GM21825 (cell line): ENCODE data around the gene EARS2.
"Not testable (repeated sequence)": the region's sequence is repeated elsewhere in the genome, so short reads cannot be mapped to it uniquely, and the experiment has no call there.

Experiments used
- ATAC-seq: cut with Tn5 transposase; IDR thresholded peaks from one replicate; pipeline ENCODE4 v1.9.1; 2021; ENCODE audit warnings: mild to moderate bottlenecking, moderate library complexity; ENCODE audit not compliant: unreplicated experiment

Gene EARS2

DNA sequence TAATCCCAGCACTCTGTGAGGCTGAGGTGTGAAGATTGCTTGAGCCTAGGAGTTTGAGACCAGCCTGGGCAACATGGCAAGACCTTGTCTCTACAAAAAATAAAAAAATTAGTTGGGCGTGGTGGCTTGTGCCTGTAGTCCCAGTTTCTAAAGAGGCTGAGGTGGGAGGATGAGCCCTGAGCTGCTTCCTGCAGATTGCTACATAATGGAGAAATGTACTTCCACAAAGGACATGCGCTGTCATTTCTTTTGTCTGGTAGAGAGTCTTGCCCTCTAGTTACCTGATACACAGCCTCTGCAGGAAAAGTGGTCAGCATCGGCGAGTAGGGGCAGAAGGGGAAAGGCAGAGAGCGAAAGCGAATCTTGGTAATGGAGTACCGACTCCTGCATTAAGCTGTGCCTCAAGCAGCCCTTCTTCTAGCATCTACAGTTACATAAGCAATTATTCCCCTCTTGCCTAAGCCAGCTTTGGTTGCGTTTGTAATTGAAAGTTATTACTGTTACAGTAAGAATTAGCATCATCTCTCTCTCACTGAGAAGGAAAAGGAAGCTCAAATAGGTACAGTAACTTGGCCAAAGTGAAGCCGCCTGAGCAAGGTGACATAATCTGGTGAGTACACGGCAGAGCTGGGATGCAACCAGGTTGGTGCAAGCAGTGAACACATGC, 28.4 kb downstream of the EARS2 start:
- no peak for ATAC-seq

DNA sequence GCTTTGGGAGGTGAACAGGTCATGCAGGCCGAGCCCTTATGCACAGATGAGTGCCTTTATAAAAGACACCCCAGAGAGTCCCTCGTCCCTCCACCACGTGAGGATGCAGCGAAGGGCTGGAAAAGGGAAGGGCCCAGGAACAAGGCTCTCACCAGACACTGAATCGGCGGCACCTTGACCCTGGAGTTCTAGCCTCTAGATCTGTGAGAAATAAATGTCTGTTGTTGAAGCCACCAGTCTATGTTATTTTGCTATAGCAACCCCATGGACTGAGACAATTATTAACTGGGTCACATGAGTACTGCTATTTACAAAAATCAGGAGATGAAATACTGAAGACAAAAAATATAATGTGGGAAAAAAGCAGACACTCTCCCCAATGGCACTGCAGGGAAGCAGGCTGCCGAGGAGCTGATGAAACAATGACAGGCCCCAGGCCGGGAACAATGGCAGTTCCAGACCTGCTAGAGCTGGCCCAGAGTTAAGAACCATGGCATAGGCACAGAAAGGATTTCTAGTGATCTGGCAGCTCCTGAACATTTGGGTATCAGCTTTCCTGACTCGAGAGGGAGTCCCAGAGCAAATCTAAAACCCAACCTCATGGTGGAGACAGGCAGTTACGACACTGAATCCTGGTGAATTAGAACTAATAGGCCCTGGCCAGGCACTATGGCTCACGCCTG, 29.0 kb downstream of the EARS2 start:
- ATAC-seq: no peak

DNA sequence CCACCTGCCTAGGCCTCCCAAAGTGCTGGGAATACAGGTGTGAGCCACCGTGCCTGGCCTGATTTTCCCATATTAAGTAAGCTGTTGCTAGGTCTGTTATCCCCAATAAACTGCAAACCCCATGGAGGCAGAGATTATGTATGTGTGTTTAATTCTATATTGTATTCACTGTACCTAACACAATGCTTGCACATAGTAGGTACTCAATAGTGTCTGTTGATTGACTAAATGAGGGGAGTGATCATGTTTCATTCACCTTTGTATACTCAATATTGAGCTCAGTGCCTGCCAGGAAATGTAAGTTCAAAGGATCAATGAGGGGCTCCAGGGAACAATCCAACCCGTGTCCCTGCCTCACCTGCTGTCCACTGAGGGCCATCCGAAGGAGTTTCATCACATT, 32.3 kb downstream of the EARS2 start:
- no peak for ATAC-seq

DNA sequence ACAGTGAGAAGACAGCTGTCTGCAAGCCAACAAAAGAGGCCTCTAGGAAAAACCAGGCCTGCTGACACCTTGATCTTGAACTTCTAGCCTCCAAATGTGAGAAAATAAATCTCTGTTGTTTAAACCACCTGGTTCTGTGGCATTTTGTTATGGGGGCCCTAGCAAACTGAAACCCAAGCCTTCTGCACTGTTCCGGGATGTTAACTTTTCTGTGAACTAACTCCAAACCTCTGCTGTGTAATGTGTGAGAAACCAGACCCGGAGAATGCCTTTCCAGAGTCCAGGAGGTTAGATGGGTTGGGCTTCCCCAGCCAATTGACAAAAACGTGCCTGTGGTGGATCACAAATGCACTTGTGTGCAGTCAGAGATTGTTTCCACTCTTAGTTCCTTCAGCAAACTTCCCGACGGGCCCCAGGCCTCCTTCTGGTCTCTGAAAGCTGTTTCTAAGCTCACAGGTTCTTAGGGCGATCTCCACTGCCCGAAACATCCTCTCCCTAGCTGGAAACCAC, 33.2 kb downstream of the EARS2 start:
- ATAC-seq: no peak

DNA sequence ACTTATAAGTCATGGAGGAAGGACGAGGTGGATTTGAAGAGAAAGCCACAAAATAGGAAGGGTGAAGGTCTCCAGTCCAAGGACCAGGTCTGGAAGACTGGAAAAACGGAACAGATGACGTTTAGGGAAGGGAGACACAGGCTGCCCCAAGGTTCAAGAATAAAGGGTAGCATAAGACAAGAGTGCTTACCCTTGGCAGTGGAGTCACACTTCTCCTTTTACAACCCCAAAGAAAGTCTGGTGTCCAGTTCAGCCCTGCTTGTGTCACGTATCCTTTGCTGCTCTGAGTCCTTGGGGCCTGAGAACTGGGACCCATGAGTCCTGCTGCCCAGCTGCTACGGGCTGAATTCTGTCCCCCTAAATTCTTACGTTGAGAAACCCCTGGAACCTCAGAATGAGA, 33.8 kb downstream of the EARS2 start:
- ATAC-seq: no peak

DNA sequence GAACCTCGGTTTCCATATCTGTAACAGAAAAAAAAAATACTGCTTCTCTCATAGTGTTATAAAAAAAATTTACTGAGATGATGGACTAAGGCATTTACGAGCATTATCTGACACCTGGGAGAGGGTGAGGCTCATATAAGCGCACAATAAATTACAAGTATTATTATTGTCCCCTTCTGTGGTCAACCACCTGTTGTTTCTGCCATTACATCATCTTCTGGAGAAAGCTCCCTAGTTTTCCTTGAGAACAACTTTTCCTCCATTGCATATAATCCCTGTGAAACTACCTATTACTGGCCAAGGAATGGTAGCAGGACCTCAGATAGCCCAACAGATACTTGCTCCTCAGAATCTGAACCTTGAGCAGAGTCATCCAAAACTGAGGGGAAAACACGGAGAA, 35.2 kb downstream of the EARS2 start:
- ATAC-seq: no peak

DNA sequence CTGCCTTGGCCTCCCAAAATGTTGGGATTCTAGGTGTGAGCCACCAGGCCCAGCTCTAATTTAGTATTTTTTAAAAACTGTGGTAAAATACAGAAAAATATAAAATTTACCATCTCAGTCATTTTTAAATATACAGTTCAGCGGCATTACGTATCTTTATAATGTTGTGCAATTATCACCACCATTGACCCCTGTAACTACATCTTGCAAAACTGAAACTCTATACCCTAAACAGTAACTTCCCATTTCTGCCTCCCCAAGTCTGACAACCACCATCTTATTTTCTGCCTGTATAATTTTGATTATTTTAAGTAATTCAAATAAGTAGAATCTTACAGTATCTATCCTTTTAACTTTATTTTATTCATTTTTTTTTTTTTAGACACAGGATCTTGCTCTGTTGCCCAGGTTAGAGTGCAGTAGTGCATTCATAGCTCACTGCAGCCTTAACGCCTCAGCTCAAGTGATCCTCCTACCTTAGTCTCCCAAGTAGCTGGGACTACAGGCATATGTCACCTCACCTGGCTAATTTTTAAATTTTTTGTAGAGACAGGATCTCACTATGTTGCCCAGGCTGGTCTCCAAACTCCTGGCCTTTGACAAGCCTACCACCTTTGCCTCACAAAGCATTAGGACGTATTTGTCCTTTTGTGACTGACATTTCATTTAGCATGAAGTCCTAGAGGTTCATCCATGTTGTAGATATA, 36.0 kb downstream of the EARS2 start:
- ATAC-seq: no peak

DNA sequence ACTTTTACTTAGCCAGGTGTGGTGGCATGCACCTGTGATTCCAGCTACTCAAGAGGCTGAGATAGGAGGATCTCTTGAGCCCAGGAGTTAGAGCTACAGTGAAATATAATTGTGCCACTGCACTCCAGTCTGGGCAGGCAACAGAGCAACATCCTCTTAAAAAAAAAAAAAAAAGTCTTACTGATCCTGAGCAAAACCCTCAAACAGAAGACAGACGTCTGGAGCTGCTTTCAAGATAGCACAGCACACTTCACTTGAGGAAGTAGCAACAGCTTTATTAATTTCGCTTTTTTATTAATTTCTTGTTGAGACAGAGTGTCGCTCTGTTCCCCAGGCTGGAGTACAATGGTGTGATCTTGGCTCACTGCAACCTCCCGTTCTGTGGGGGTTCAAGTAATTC, 36.6 kb downstream of the EARS2 start:
- ATAC-seq: no peak

DNA sequence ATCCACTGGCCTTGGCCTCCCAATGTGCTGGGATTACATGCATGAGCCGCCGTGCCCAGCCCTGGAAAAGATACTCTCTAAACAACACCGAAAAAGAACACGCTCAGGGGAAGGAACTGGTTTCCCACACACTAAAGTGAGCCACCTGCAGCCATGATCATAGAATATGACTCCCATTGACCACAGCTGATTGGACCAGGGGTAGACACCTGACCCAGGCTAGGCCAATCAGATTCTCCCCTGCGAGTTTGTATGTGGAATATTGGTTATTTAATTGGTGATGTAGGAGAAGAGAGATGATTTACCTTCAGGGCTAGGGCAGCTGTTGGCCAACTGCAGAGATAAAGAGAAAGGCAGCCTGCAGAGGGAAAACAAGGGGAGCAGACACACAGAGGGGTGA, 37.9 kb downstream of the EARS2 start:
- ATAC-seq: no peak

DNA sequence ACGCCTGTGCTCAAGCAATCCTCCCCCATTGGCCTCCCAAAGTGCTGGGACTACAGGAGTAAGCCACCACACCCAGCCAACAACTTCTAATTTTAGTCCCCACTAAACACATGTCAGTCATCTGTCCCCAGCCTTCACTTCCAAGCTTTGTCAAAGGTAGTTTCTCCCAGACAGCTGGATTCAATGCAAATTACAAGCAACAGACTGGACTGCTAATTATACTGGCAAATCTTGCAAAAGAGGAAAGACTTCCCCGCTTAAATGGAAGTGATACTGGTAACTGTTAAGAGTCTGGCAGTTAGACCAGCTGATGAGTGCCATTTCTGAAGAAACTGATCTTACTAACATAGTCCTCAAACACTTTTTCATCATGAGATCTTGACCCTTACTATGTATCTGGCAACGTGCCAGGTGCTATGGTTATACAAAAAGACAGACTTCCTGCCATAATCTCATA, 38.7 kb downstream of the EARS2 start:
- peak; percentile 46 for ATAC-seq

GRCh38 chr16:23516366-23517137, 40.6 kb downstream of the EARS2 start:
- ATAC-seq: no peak

- ATAC-seq: no peak
Measured at GRCh38 chr16:23515881-23516280, 41.3 kb downstream of the EARS2 start.

DNA sequence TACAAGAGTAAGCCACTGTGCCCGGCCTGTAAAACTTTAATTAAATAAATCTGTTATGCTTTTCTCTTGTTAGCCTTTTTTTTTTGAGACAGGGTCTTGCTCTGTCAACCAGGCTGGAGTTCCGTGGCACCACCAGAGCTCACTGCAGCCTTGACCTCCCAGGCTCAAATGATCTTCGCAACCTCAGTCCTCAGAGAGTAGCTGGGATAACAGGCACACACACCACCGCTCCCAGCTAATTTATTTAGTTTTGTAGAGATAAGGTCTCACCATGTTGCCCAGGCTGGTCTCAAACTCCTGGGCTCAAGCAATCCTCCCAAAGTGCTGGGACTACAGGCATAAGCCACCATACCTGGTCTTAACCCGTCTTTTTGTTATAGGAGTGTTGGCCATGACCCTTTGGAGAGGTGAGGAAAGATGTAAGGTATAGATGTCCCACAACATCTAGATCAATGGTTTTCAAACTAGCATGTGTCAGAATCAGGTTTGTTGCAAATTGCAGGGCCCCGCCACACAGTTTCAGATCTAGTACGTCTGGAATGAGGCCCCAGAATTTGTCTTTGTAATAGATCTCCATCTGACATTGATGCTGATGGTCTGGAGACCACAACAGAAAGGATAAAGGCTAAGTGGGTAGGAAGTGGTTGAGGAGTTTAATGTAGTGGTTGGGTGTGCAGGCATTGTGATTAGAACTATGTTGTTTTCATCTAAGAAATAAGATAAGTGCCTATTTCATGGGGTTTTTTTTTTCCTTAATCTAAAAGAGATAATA, 42.6 kb downstream of the EARS2 start:
- ATAC-seq: no peak

DNA sequence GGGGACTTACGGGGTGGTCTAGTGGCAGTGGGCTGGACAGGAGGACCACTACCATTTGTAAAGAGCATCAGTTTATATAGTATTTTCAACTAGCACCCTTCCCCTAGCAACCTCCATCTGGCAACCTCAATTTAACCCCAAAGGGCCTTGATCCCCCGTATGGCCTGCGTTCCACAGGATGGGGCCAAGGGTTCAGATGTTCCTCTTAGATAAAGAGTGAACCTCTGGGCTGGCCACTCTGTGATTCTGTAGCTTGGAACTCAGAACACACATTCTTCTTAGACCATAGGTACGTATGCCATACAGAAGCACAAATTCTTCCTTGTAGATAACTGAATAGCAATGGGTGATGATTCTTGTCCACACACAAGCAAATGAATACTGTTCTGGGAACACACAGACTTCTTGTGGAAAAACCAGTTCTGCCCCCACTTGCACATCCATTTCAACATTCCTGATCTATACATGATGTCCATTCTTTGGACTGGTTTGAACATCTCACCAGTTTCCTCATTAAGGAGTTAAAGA, 44.9 kb downstream of the EARS2 start:
- ATAC-seq: no peak

GRCh38 chr16:23511731-23512130, 45.4 kb downstream of the EARS2 start:
- ATAC-seq: no peak

DNA sequence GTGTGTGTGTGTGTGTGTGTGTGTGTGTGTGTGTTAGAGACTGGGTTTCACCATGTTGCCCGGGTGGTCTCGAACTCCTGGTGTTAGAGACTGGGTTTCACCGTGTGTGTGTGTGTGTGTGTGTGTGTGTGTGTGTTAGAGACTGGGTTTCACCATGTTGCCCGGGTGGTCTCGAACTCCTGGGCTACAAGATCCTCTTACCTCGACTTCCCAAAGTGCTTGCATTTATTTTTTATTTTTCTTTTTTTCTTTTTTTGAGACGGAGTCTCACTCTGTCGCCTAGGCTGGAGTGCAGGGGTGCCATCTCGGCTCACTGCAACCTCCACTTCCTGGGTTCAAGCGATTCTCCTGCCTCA, 46.3 kb downstream of the EARS2 start:
- not testable (repeated sequence) for ATAC-seq

DNA sequence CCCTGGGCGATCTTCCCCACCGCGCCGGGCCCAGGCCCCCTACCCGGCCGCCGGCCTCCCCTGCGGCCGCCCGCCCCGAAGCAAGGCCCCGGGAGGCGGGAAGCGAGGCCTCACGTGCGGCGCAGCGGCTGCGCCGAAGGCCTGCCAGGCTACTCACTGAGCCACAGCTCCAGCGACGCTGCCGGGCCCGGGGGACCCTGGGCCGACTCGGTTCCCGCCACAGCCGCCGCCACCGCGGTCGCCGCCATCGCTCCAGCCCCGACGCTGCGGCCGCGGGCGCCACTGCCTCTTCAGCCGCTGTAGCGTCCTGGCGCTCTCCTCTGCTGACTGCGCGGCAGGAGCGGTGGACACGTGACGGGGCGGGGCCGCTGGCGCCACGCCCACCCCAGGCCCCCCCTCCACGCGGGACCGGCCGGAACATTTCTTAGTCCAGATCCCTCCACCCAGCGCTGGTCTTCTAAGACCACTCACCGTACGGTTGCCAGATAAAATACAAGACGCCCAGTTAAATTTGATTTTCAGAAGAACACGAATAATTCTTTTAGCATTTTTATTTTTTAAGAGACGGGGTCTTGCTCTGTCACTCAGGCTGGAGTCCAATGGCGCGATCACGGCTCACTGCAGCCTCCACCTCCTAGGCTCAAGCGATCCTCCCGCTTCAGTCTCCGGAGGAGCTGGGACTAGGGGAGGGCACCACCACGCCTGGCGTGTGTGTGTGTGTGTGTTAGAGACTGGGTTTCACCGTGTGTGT, 46.8 kb downstream of the EARS2 start, which contains the start of gene GGA2:
GGA2 (minus strand) TSS at position 331 of the 751 bp plus-strand sequence; CDS start at position 248, 83 bp downstream.
- peak; percentile 74 for ATAC-seq

- peak; percentile 3 for ATAC-seq
Measured at GRCh38 chr16:23509782-23510163, 47.4 kb downstream of the EARS2 start.

DNA sequence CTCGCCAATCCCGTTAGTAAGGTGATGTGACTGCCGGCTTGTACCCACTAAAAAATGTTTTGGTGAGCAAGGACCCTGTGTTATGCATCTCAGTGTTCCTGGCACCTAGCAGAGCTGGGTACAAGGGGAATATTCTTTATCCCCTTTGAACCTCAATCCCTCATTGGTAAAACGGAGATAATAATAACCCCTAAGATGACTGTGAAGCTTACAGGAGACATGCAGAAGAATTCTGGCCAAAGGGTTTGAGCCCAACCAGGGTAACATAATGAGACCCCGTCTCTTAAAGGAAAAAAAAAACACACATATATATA, 47.8 kb downstream of the EARS2 start:
- ATAC-seq: no peak
